ENCODE measurements around the gene SLC16A5.

DNA sequence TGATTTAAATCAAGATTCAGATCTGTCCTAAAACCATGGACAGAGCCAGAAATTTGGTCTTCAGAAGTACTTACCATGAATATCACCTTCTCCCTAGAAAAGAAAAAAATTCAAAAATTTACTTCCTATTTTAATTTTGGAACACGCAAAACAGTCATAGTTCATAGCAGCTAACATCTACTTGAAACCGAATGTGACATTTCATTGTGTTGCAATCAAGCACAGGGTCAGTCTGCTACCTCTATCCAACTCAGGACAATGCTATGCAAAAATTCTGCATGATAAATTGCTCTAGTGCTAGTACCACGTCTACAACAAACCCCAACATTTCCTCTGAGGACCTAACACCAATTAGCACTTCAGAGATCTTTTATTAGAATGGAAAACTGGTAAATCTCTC is 58.8 kb downstream of the SLC16A5 start:
- TF ChIP-seq, protein P1, sequence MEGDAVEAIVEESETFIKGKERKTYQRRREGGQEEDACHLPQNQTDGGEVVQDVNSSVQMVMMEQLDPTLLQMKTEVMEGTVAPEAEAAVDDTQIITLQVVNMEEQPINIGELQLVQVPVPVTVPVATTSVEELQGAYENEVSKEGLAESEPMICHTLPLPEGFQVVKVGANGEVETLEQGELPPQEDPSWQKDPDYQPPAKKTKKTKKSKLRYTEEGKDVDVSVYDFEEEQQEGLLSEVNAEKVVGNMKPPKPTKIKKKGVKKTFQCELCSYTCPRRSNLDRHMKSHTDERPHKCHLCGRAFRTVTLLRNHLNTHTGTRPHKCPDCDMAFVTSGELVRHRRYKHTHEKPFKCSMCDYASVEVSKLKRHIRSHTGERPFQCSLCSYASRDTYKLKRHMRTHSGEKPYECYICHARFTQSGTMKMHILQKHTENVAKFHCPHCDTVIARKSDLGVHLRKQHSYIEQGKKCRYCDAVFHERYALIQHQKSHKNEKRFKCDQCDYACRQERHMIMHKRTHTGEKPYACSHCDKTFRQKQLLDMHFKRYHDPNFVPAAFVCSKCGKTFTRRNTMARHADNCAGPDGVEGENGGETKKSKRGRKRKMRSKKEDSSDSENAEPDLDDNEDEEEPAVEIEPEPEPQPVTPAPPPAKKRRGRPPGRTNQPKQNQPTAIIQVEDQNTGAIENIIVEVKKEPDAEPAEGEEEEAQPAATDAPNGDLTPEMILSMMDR (IDR thresholded peaks at IDR 0.05; ENCODE audit: low read length): no peak
- TF ChIP-seq EZH2 (IDR thresholded peaks at IDR 0.05; ENCODE audit: borderline replicate concordance, low read length): no peak
